ENCODE measurements around the gene PPP1R15B. TPM values are rescaled to one million over a fixed set of nuclear protein-coding genes. Genes with fewer than 3 reads are reported as not detected.

Gene PPP1R15B
- polyA plus RNA-seq, 2 of the 4 experiments (the other 2 are of a cell fraction) = 26.9 to 51.9 TPM

GRCh38 chr1:204437796-204438570 is 26.4 kb upstream of the PPP1R15B start:
- Histone ChIP-seq H3K4me3 (no peak overlapping the region), H3K4me1 (peaks cover 34% of the 10 kb centered on the region), H3K9me3 (no peaks in the 10 kb centered on the region), H3K4me2 (peak overlapping the region; percentile 38; the same call in 1 of the 3 replicates), H3K27ac (peak overlapping the region; percentile 3 to 44; a peak in 2 of 6 replicates)
- POLR2A ChIA-PET = interaction anchor here (1.0 to 1.7 kb wide), 3 partner anchors 21 to 56 kb away, joined by 3 to 7 read pairs (median 5); no protein-coding TSS in a partner anchor
- no peak for FAIRE-seq
- TF ChIP-seq MAFK (IDR thresholded peaks at IDR 0.05; ENCODE audit: partially characterized antibody) (no peak), TFCP2L1 (CRISPR knock-in tag; IDR thresholded peaks at IDR 0.05) (no peak), EHMT2 (IDR thresholded peaks at IDR 0.05; ENCODE audit: low read depth) (no peak), HDAC2 (IDR thresholded peaks at IDR 0.05) (no peak), CBX8 (IDR thresholded peaks at IDR 0.05) (no peak), NR3C1 (IDR thresholded peaks at IDR 0.05) (no peak), HOXB5 (CRISPR knock-in tag; IDR thresholded peaks at IDR 0.05) (no peak)
- TF ChIP-seq, protein P1, sequence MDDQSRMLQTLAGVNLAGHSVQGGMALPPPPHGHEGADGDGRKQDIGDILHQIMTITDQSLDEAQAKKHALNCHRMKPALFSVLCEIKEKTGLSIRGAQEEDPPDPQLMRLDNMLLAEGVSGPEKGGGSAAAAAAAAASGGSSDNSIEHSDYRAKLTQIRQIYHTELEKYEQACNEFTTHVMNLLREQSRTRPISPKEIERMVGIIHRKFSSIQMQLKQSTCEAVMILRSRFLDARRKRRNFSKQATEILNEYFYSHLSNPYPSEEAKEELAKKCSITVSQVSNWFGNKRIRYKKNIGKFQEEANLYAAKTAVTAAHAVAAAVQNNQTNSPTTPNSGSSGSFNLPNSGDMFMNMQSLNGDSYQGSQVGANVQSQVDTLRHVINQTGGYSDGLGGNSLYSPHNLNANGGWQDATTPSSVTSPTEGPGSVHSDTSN (IDR thresholded peaks at IDR 0.05) = no peak
- TF ChIP-seq, protein P2, sequence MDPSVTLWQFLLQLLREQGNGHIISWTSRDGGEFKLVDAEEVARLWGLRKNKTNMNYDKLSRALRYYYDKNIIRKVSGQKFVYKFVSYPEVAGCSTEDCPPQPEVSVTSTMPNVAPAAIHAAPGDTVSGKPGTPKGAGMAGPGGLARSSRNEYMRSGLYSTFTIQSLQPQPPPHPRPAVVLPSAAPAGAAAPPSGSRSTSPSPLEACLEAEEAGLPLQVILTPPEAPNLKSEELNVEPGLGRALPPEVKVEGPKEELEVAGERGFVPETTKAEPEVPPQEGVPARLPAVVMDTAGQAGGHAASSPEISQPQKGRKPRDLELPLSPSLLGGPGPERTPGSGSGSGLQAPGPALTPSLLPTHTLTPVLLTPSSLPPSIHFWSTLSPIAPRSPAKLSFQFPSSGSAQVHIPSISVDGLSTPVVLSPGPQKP (IDR thresholded peaks at IDR 0.05; ENCODE audit: low read depth, low read length) = no peak
- TF ChIP-seq, protein P3, sequence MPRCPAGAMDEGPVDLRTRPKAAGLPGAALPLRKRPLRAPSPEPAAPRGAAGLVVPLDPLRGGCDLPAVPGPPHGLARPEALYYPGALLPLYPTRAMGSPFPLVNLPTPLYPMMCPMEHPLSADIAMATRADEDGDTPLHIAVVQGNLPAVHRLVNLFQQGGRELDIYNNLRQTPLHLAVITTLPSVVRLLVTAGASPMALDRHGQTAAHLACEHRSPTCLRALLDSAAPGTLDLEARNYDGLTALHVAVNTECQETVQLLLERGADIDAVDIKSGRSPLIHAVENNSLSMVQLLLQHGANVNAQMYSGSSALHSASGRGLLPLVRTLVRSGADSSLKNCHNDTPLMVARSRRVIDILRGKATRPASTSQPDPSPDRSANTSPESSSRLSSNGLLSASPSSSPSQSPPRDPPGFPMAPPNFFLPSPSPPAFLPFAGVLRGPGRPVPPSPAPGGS (IDR thresholded peaks at IDR 0.05) = no peak
- no peak for ATAC-seq
- no peak for DNase-seq (ENCODE audit: low read depth in 1 of 2, low spot score in 1 of 2)
- CTCF ChIA-PET = interaction anchor here (0.9 to 19.8 kb wide), 11 partner anchors 5 to 369 kb away, joined by 3 to 448 read pairs (median 4); partner anchors contain the start of gene PIK3C2B
- 83% methylated on average over 8 of the region's 8 CpGs for WGBS (ENCODE audit: missing lambda C conversion rate)

GRCh38 chr1:204435872-204436271 is 24.3 kb upstream of the PPP1R15B start:
- Histone ChIP-seq H3K4me2 (no peak overlapping the region; the same call in 2 of the 3 replicates), H3K27ac (peak overlapping the region; percentile 4 to 18; a peak in 2 of 6 replicates), H3K4me1 (peaks cover 42% of the 10 kb centered on the region), H3K4me3 (no peak overlapping the region), H3K9me3 (no peaks in the 10 kb centered on the region)
- ChIA-PET CTCF (interaction anchor here (0.8 to 19.8 kb wide), 7 partner anchors 8 to 371 kb away, joined by 3 to 448 read pairs (median 5); partner anchors contain the start of gene PIK3C2B), POLR2A (interaction anchor here (1.4 kb wide), 1 partner anchor 19 kb away, joined by 8 read pairs; no protein-coding TSS in a partner anchor)
- TF ChIP-seq HOXA7 (CRISPR knock-in tag; IDR thresholded peaks at IDR 0.05) (no peak), CBX2 (IDR thresholded peaks at IDR 0.05; ENCODE audit: borderline replicate concordance, low read depth) (no peak), HOXB5 (CRISPR knock-in tag; IDR thresholded peaks at IDR 0.05) (no peak), TFCP2L1 (CRISPR knock-in tag; IDR thresholded peaks at IDR 0.05) (no peak), CTCF (IDR thresholded peaks at IDR 0.05) (no peak), EP300 (IDR thresholded peaks at IDR 0.05) (no peak), RAD21 (conservative IDR thresholded peaks at IDR 0.05 in 1 of 2, IDR thresholded peaks at IDR 0.05 in 1 of 2) (no peak), NR3C1 (IDR thresholded peaks at IDR 0.05) (no peak)
- WGBS (ENCODE audit: missing lambda C conversion rate) = 96% methylated on average over 3 of the region's 3 CpGs
- DNase-seq (ENCODE audit: low read depth in 1 of 2, low spot score in 1 of 2) = no peak
- ATAC-seq = no peak
- no peak for FAIRE-seq

Measured in A549 (cell line).